Left renal pelvis (tissue), 4 donors: Measurements from ENCODE around the gene NINL. TPM values are rescaled to one million over a fixed set of nuclear protein-coding genes. Genes with fewer than 3 reads are reported as not detected.

Source experiments
- DNase-seq, 4 donors: peaks; one replicate each; pipeline ENCODE4 v3.0.0-alpha.2; 2013; ENCODE audit warnings: low read depth in 4 of 4, low spot score in 3 of 4
- polyA plus RNA-seq, 4 donors: library from polyadenylated mRNA; unstranded; fragments of 120-200 nt; gene quantifications; one replicate each; pipeline ENCODE4 v1.2.1, GENCODE V29; 2013; ENCODE audit not compliant: insufficient read length in 4 of 4

Gene NINL
- polyA plus RNA-seq, 4 donors, result 30.1 to 53.6 (median 44.1) TPM

- no peak for DNase-seq
Measured at GRCh38 chr20:25535762-25536161, 49.6 kb downstream of the NINL start.

- DNase-seq, result no peak
Measured at GRCh38 chr20:25534845-25535244, 50.5 kb downstream of the NINL start.

- DNase-seq, result no peak
Measured at GRCh38 chr20:25533920-25534700, 51.2 kb downstream of the NINL start.

DNA sequence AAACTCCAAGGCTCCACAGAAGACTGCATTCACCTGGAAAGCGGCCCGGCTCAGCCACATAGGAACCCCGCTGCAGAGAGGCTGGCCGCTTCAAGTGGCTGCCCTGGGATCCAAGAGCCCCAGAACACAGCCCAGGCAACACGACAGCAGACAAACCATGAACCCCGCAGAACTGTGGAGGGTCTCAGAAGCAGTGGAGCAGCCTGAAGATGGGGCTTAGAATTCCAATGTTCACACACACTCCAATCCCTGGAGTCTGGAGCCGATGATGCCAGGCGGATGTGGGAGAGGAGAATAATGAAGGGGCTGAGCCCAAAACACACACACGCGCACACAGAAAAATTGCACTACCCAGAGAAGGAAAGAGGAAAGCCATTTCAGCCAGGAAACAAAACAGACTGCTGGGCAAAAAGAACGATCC, 52.4 kb downstream of the NINL start:
- no peak for DNase-seq

- DNase-seq, result no peak
Measured at GRCh38 chr20:25532015-25532751, 53.1 kb downstream of the NINL start.

GRCh38 chr20:25529295-25529951, 55.9 kb downstream of the NINL start:
- DNase-seq, result no peak

- DNase-seq, result no peak
Measured at GRCh38 chr20:25527949-25528348, 57.4 kb downstream of the NINL start.

DNA sequence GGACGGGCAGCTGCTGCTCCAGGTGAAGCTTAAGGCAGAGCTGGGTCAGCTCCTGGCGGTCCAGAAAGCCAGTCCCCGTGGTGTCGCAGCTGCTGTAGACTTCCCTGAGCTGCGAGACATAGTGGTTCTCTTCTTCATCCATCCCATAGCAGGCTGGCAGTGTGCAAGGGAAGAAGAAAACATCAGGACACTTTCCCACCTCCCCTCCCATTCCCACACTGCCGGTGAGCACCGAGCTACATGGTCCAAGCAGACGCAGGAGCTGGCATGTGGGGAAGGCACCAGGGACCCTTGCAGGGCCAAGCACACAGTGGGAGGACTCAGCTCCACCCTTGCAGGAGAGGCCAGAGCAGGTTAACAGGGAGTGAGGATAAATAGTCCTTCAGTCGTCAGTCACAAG, 58.9 kb downstream of the NINL start:
- DNase-seq, result no peak

GRCh38 chr20:25525867-25526266, 59.5 kb downstream of the NINL start:
- DNase-seq, result no peak

GRCh38 chr20:25525295-25525694, 60.0 kb downstream of the NINL start:
- no peak for DNase-seq

- no peak for DNase-seq
Measured at GRCh38 chr20:25521382-25521781, 63.9 kb downstream of the NINL start.

DNA sequence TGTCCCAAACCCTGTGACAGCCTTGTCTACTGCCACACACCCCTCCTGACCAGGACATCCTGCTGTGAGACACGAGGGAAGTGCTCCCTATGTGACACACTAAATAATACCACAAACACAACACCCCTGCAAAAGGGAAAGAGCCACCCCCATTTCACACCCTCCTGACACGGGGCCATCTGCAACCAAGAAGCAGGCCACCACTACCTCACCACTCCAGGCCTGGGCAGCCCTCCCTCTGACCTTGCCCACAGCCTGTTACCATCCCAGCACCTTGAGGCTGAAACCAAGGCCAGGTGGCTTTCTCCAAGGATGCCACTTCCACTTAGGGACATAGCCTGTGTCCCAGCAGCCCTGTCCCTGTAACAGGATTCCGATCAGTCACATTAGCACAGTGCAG, 68.2 kb downstream of the NINL start:
- DNase-seq, result no peak

DNA sequence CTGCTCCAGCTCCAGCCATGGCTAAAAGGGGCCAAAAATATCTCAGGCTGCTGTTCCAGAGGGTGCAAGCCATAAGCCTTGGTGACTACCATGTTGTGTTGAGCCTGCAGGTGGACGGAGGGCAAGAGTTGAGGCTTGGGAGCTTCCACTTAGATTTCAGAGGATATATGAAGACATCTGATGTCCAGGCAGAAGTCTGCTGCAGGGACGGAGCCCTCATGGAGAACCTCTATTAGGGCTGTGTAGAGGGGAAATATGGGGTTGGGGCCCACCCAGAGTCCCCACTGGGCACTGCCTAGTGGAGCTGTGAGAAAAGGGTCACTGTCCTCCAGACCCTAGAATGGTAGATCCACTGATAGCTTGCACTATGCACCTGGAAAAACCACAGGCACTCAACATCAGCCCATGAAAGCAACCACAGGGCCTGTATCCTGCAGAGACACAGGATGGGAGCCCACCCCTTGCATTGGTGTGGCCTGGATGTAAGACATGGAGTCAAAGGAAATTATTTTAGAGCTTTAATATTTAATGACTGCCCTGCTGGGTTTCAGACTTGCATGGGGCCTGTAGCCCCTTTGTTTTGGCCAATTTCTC, 70.5 kb downstream of the NINL start:
- no peak for DNase-seq

- DNase-seq, result no peak
Measured at GRCh38 chr20:25514195-25514594, 71.1 kb downstream of the NINL start.

GRCh38 chr20:25512709-25513108, 72.6 kb downstream of the NINL start:
- no peak for DNase-seq

- DNase-seq, result no peak
Measured at GRCh38 chr20:25511183-25511582, 74.1 kb downstream of the NINL start.

DNA sequence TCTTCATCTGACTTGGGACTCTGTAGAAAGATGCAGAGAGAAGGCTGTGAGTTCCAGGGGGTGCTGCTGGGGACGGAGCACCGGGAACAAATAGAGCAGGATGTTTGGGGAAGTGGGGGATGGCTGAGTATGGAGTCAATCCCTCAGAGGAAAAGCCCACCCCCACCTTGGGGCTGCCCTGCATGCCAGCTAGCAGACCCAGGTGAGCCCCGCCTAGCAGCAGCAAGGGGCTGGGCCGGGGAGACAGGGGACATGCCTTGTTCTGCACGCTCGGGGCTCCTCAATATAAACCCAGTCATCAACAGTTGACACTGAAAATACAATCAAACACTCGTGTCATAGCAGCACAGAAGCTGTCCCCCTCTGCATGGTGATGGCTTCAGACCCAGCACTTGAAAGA, 74.6 kb downstream of the NINL start:
- no peak for DNase-seq

DNA sequence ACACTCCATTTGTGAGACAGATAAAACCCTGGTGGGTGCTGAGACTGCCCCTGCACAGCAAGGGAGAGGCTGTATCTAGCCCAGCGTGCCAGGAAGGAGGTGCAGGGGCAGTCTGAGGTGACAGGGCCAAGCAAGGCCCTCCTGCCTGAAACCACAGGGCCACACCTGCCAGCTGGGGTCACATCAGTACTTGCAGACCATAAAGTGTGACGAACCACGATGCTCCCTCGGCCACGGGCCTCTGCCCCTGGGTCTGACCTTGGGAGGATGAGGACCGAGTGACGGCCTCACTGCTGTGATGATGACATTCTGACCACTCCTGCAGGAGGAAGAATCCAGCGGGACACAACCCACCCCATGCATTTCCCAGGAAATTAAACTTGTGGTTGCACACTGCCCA, 75.1 kb downstream of the NINL start:
- no peak for DNase-seq

- no peak for DNase-seq
Measured at GRCh38 chr20:25509084-25509483, 76.2 kb downstream of the NINL start.

DNA sequence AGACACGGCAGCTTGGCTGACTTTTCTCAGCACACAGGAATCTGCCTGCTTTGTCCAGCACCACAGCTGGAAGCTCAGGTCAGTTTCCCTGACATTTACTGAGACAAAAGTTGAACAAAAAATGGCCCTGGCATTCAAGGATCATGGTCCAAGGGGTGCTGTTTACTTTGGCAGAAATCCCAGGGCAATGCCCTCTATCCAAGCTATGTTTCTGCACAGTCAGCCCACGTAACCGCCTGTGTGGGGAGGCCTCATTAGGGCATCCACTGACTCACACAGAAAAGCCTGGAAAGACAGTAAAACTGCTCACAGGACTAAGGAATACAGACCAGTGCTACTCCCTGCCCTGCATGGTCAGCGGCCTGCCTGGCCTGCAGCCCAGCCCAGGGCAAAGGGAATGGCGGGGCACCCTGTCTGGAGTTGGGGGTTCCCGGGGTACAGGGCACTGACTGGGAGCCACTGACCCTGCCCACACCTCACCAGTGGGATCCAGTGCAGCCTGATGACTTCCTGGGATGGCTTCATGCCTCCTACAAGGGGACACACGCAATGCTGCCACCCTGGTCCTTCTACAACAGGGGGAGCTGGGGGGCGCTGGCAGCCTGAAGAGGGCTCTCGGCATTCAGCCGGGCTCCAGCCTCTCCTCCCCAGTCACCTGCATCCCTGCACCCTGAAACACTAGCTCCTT, 77.1 kb downstream of the NINL start:
- DNase-seq, result peak in 1 of 4 donors; percentile 27
